Osteocyte (in vitro differentiated cells): ENCODE measurements around the gene CCDC85B. TPM values are rescaled to one million over a fixed set of nuclear protein-coding genes. Genes with fewer than 3 reads are reported as not detected.
A peak's percentile ranks its signal among the peaks of the same experiment; 100 is the strongest.

ENCODE experiments used
- DNase-seq: peaks from one replicate; pipeline ENCODE4 v3.0.0; 2021; ENCODE audit warnings: mixed read lengths; ENCODE audit not compliant: unreplicated experiment; ENCODE audit errors: extremely low spot score
- H3K27ac Mint-ChIP-seq: one replicate; pipeline ENCODE4 v1.8.0; 2021; ENCODE audit warnings: mild to moderate bottlenecking, mixed read lengths; ENCODE audit not compliant: unreplicated experiment
- H3K27me3 Mint-ChIP-seq: one replicate; pipeline ENCODE4 v1.8.0; 2021; ENCODE audit warnings: mixed read lengths; ENCODE audit not compliant: unreplicated experiment
- H3K36me3 Mint-ChIP-seq: one replicate; pipeline ENCODE4 v1.8.0; 2021; ENCODE audit warnings: mixed read lengths; ENCODE audit not compliant: unreplicated experiment
- H3K4me1 Mint-ChIP-seq: one replicate; pipeline ENCODE4 v1.8.0; 2021; ENCODE audit warnings: mixed read lengths; ENCODE audit not compliant: unreplicated experiment
- H3K4me3 Mint-ChIP-seq: one replicate; pipeline ENCODE4 v1.8.0; 2021; ENCODE audit warnings: mild to moderate bottlenecking, moderate library complexity, mixed read lengths; ENCODE audit not compliant: unreplicated experiment
- H3K9me3 Mint-ChIP-seq: one replicate; pipeline ENCODE4 v1.8.0; 2021; ENCODE audit warnings: mixed read lengths; ENCODE audit not compliant: unreplicated experiment
- total RNA-seq: library from RNA; stranded (reverse); gene quantifications from 2 replicates; pipeline ENCODE4 v1.2.1, GENCODE V29; 2021
- TF ChIP-seq, protein P1 (sequence below): fragments of 200-600 bp; sonication (generic); IDR thresholded peaks from 2 replicates; pipeline ENCODE4 v1.5.0; 2021; ENCODE audit warnings: antibody characterized with exemption, mild to moderate bottlenecking, moderate library complexity

Gene CCDC85B
- total RNA-seq, 1 donor from 2014 or later = 39.0 TPM

DNA sequence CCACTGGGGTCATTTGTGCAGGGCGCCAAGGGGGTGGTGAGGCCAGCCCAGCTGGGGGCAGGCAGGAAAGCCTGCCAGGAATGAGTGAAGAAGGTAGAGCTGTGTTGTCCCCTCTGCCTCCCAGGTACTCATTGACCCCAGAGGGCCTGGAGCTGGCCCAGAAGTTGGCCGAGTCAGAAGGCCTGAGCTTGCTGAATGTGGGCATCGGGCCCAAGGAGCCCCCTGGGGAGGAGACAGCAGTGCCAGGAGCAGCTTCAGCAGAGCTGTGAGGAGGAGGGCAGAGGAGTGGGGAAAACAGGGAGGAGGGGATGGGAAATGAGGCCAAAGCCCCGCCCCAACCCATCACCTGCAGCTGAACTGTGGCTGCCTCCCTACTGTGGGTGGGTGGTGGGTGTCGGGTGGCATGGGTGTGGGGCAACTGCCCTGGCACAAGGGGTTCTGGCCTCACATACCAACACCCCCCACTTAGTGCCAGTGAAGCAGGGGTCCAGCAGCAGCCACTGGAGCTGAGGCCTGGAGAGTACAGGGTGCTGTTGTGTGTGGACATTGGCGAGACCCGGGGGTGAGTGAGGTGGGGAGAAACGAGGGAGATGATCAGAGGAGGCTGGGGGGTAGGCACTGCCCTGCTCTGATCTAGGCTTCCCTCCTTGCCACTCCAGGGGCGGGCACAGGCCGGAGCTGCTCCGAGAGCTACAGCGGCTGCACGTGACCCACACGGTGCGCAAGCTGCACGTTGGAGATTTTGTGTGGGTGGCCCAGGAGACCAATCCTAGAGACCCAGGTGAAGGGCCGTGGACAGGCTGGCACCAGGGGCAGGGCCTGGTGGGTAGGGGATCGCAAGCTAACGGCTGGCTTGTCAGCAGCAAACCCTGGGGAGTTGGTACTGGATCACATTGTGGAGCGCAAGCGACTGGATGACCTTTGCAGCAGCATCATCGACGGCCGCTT is 27.3 kb upstream of the CCDC85B start:
- TF ChIP-seq, protein P1, sequence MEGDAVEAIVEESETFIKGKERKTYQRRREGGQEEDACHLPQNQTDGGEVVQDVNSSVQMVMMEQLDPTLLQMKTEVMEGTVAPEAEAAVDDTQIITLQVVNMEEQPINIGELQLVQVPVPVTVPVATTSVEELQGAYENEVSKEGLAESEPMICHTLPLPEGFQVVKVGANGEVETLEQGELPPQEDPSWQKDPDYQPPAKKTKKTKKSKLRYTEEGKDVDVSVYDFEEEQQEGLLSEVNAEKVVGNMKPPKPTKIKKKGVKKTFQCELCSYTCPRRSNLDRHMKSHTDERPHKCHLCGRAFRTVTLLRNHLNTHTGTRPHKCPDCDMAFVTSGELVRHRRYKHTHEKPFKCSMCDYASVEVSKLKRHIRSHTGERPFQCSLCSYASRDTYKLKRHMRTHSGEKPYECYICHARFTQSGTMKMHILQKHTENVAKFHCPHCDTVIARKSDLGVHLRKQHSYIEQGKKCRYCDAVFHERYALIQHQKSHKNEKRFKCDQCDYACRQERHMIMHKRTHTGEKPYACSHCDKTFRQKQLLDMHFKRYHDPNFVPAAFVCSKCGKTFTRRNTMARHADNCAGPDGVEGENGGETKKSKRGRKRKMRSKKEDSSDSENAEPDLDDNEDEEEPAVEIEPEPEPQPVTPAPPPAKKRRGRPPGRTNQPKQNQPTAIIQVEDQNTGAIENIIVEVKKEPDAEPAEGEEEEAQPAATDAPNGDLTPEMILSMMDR = no peak
- Mint-ChIP-seq H3K27ac (peak overlapping the region; percentile 60), H3K9me3 (no peaks in the 10 kb centered on the region), H3K27me3 (no peaks in the 10 kb centered on the region), H3K4me3 (peak overlapping the region; percentile 43), H3K4me1 (peaks cover 39% of the 10 kb centered on the region), H3K36me3 (peaks cover 17% of the 10 kb centered on the region)
- DNase-seq = no peak

DNA sequence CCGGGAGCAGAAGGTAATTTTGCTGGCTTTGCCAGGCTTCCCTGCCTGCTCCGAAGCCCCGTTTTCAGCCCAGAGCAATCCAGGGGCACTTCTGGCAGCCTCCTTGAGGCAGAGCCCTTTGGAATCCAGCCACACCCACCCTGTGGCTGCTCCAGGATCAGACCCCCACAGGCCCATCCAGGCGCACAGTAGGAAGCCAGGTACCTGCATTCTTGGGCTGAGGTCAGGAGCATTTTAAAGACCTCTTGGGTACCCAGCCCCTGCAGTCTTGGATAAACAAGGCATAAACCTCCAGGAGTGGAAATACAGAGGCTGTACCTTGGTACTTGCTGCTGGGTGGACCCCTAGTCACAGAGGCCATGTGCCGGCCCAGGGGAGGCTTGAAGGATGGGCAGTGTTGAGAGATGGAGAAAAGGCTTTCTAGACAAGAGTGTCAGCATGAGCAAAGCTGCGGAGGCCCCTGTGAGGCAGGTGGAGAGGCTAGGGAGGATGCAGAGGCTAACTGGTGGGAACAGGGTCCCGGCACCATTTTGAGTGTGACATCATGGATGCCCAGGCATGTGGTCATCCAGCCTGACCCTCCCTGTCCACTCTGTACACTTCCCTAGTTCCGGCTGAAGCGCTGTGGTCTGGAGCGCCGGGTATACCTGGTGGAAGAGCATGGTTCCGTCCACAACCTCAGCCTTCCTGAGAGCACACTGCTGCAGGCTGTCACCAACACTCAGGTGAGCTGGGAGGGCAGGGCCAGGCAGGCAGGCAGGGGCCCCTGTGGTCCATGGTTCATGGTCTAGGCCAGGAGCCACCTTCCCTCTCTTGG is 26.4 kb upstream of the CCDC85B start:
- Mint-ChIP-seq H3K9me3 (no peaks in the 10 kb centered on the region), H3K4me3 (no peak overlapping the region), H3K4me1 (peaks cover 33% of the 10 kb centered on the region), H3K36me3 (peaks cover 17% of the 10 kb centered on the region), H3K27me3 (no peaks in the 10 kb centered on the region), H3K27ac (peak overlapping the region; percentile 10)
- TF ChIP-seq, protein P1 = no peak
- no peak for DNase-seq

DNA sequence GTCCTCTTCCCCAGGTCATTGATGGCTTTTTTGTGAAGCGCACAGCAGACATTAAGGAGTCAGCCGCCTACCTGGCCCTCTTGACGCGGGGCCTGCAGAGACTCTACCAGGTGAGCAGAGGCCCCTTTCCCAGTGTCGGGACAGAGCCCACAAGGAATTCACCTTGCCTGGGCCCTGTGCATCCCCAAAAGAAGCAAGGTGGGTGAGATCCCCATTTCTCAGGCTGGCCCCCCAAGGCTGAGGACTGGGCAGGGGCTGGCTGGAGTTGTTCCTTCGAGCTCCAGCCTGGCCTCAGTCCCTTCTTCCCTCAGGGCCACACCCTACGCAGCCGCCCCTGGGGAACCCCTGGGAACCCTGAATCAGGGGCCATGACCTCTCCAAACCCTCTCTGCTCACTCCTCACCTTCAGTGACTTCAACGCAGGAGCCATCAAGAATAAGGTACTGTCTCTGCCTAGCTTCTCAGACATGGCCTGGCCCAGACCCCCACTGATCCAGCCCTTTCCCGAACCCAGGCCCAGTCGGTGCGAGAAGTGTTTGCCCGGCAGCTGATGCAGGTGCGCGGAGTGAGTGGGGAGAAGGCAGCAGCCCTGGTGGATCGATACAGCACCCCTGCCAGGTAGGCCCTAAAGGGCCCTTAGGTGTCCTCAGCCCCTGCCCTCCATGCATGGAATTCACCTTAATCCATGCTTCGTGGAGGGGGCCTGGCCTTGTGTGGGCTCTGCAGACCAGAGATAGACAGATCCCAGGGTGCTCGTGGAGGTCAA is 25.6 kb upstream of the CCDC85B start:
- H3K9me3 Mint-ChIP-seq = no peaks in the 10 kb centered on the region
- DNase-seq = no peak

DNA sequence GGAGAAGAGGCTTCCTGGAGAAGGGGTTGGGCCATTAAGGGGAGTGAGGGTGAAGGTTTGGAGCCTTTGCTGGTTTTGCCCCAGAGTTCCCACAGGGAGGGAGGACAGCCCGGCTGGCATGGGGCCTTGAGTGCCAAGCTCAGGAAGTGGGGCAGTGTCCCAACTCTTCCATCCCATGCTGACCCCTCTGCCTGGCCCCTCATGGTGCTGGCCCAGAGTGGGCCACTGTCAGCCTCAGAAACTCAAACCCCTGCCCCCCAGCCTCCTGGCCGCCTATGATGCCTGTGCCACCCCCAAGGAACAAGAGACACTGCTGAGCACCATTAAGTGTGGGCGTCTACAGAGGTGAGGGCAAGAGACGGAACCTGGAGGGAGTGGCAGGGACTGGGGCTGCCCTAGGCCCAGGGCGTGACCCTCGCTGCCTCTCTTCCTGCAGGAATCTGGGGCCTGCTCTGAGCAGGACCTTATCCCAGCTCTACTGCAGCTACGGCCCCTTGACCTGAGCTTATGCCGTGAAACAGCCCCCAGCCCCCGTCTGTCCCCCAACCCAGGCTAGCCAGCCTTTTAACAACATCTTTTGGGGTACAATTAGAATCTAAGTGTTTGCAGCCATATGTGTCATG is 24.8 kb upstream of the CCDC85B start:
- Mint-ChIP-seq H3K4me1 (peaks cover 39% of the 10 kb centered on the region), H3K9me3 (no peaks in the 10 kb centered on the region), H3K4me3 (no peak overlapping the region), H3K27ac (no peak overlapping the region), H3K36me3 (peaks cover 17% of the 10 kb centered on the region), H3K27me3 (no peaks in the 10 kb centered on the region)
- DNase-seq = no peak
- TF ChIP-seq, protein P1 = no peak

More for the DNA sequence above, 25.6 kb upstream of the CCDC85B start:
- Mint-ChIP-seq H3K27me3 (no peaks in the 10 kb centered on the region), H3K36me3 (peaks cover 17% of the 10 kb centered on the region), H3K4me1 (peaks cover 36% of the 10 kb centered on the region), H3K27ac (no peak overlapping the region), H3K4me3 (no peak overlapping the region)
- TF ChIP-seq, protein P1 = no peak
